Inflammatory macrophage treated with lipopolysaccharide for 4 hours (primary cell): ENCODE results near the gene NKAIN2.
A peak's percentile ranks its signal among the peaks of the same experiment; 100 is the strongest.

Experiments used
- DNase-seq: peaks from one replicate; pipeline ENCODE4 v3.0.0-alpha.2; 2020

The NKAIN2 gene

GRCh38 chr6:124792386-124792785 lies 988.7 kb downstream of the NKAIN2 start:
- no peak for DNase-seq

- DNase-seq: no peak
Measured at GRCh38 chr6:124793398-124793797, 989.7 kb downstream of the NKAIN2 start.

GRCh38 chr6:124795643-124796463 lies 992.2 kb downstream of the NKAIN2 start:
- DNase-seq: peak; percentile 8

GRCh38 chr6:124796464-124796970 lies 992.9 kb downstream of the NKAIN2 start:
- DNase-seq: no peak

GRCh38 chr6:124797224-124797623 lies 993.6 kb downstream of the NKAIN2 start:
- no peak for DNase-seq

GRCh38 chr6:124798942-124799496 lies 995.4 kb downstream of the NKAIN2 start:
- DNase-seq: no peak

GRCh38 chr6:124799638-124800037 lies 996.0 kb downstream of the NKAIN2 start:
- DNase-seq: no peak

GRCh38 chr6:124800222-124800621 lies 996.6 kb downstream of the NKAIN2 start:
- no peak for DNase-seq

- DNase-seq: no peak
Measured at GRCh38 chr6:124812067-124812466, 1008.4 kb downstream of the NKAIN2 start.

- DNase-seq: peak; percentile 84
Measured at GRCh38 chr6:124819346-124819745, 1015.7 kb downstream of the NKAIN2 start.

GRCh38 chr6:124822204-124822613 lies 1018.5 kb downstream of the NKAIN2 start:
- no peak for DNase-seq

- DNase-seq: no peak
Measured at GRCh38 chr6:124822721-124823120, 1019.1 kb downstream of the NKAIN2 start.

GRCh38 chr6:124823240-124824111 lies 1019.8 kb downstream of the NKAIN2 start:
- DNase-seq: no peak

- no peak for DNase-seq
Measured at GRCh38 chr6:124825564-124825963, 1021.9 kb downstream of the NKAIN2 start.

- DNase-seq: no peak
Measured at GRCh38 chr6:124829822-124830221, 1026.2 kb downstream of the NKAIN2 start.

GRCh38 chr6:124830506-124830905 lies 1026.8 kb downstream of the NKAIN2 start:
- no peak for DNase-seq

- peak; percentile 28 for DNase-seq
Measured at GRCh38 chr6:124854338-124854922, 1050.8 kb downstream of the NKAIN2 start.

- no peak for DNase-seq
Measured at GRCh38 chr6:124857746-124858145, 1054.1 kb downstream of the NKAIN2 start.

- no peak for DNase-seq
Measured at GRCh38 chr6:124858564-124858963, 1054.9 kb downstream of the NKAIN2 start.

GRCh38 chr6:124859366-124859765 lies 1055.7 kb downstream of the NKAIN2 start:
- DNase-seq: no peak

- no peak for DNase-seq
Measured at GRCh38 chr6:124866040-124866439, 1062.4 kb downstream of the NKAIN2 start.

GRCh38 chr6:124867121-124867520 lies 1063.5 kb downstream of the NKAIN2 start:
- DNase-seq: no peak

- no peak for DNase-seq
Measured at GRCh38 chr6:124868481-124868880, 1064.8 kb downstream of the NKAIN2 start.
